ENCODE results near the gene KIAA0232.
A peak's percentile ranks its signal among the peaks of the same experiment; 100 is the strongest.

KIAA0232 gene

DNA sequence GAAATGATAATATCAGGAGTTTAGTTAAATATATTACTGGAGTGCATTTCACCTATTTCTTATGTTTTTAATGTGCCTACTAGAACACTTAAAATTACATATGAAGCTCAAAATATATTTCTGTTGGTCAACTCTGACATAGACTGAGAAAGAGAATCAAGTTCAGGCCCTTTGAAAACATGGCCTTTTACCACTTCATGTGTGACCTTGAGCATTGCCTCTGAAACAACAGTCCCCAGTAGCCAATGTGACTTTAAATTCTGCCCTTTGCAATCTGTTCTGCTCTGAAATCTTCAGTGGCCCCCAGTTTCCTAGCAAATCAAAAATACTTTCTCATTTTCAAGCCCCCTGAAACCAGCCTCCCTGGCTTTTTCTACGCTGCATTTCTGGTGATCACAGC lies 77.0 kb downstream of the KIAA0232 start:
- DNase-seq = no peak
- in situ Hi-C loops (cut with MboI; ENCODE audit: low pct_unique_long_range_greater_than_20kb, low sequenced_read_pairs) = no loop called here

DNA sequence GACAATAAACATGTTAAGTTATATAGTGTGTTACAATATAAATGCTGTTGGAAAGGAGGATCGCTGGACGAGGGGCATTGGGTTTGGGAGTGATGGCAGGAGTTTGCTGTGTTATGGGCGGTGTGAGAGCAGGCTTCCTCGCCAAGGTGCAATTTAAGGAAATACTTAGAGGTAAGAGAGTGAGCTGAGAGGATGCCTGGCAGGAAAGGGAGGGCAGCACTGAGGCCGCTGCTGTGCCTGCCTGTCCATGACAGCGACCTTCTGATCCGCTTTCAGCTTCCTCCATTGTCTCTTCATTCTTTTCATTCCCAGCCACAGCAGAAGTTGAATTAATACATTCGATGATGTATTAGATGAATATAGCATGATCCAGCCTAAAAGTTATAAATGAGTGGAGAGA lies 85.9 kb downstream of the KIAA0232 start:
- in situ Hi-C loops (cut with MboI; ENCODE audit: low pct_unique_long_range_greater_than_20kb, low sequenced_read_pairs) = no loop called here
- peak; percentile 67 for DNase-seq

DNA sequence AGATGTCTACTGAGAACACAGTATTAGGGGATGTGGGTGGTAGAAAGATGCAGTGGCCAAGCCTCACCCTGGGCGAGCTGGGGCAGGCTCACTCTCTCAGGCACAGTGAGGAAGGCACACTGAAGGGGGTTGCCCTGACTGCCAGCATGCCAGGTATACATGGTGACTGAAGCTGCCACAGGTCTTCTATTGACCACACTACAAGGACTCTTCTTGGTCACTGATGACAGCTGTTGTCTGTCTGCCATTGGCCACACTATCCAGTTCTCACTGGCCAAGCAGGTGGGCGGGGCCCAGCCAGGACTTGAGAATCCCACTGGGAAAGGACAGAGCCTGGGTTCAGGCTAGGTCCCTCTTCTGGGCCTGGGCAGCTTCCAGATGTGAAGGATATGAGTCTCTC lies 87.4 kb downstream of the KIAA0232 start:
- in situ Hi-C loops (cut with MboI; ENCODE audit: low pct_unique_long_range_greater_than_20kb, low sequenced_read_pairs) = no loop called here
- DNase-seq = no peak

DNA sequence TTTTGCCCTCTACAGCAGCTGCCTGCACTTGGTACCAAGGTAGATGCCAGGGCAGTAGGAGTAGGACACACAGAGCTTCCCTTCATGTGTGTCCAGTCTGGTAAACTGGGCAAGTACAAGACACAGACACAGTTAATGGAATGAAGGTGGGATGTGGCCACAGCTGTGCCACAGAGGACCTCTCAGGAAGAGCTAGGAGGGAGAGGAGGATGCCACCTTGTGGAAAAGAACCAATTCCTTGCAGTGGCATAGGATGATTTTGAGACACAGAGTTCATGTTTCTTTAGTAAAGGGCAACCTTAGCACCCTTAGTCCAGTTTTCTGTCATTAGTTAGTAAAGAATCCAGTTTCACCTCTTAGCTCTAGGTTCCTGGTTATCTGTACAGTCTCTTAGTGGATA lies 90.8 kb downstream of the KIAA0232 start:
- in situ Hi-C loops (cut with MboI; ENCODE audit: low pct_unique_long_range_greater_than_20kb, low sequenced_read_pairs) = no loop called here
- no peak for DNase-seq

DNA sequence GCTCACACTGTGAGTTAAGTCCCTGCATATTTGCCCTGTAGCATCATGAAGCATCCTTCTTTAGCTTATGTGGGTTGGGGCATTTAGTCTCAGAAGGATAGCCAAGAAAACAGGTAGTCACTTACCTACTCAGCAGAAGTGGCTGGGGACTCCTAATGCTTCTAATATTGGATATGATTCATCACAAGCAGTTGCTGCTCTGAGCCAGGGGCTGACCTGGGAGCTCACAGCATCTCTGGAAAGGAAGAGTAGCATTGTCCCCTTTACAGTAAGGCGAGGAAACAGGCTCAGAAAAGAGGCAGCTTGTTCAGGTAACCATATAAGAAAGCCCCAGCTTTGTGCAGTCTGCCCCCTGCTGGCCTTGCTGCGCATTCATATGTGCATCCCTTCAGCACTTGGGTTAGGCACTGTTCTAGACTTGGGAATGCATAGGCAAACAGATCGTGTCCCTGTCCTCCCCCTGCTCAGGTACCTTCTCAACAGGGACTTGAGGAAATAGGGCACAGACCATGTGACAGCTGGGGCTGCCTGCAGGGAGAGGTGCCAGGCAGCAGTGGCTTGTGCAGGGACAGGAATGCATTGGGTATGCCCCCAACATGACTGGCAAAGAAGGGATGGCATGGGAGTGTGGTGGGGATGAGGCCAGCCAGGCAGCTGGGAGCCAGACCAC lies 91.4 kb downstream of the KIAA0232 start:
- DNase-seq = peak; percentile 70

DNA sequence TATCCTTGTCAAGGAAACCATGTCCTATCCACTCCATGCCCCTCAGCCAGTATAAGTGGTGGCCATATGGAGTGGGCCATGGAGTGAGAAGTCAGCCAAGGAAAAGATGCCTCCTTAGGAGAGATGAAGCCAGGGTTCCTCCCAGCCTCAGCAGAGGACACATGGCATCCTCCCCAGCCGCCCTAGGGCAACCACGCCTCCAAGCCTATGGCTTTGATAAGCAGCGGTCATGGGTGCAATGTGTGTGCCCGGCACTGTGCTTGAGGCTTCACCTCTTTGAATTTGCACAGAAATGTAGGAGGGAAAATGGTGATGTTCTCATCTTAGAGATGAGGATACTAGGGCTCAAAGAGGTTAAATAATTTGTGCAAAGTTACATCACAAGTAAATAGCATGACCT lies 92.5 kb downstream of the KIAA0232 start:
- in situ Hi-C loops (cut with MboI; ENCODE audit: low pct_unique_long_range_greater_than_20kb, low sequenced_read_pairs) = no loop called here
- DNase-seq = no peak

More for the DNA sequence above, 91.4 kb downstream of the KIAA0232 start:
- in situ Hi-C loops (cut with MboI; ENCODE audit: low pct_unique_long_range_greater_than_20kb, low sequenced_read_pairs) = no loop called here

DNA sequence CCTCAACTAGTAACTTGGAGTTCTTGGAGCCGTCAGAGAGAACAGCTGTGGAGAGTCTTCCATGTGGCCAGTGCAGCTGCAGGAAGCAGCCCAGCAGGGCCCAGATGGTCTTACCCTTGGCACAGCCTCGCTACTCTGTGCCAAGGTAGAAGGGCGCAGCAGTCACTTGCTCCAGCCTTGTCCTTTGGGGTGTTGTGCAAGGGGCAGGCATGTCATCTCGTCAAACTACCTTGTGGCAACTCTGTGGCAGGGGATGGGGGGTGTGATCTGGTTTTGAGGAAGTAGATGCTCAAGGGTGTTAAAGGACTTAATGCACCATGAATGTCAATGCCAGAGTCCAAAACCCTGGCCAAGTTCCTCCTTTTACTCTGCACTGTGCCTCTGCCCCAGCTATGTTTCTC lies 92.9 kb downstream of the KIAA0232 start:
- in situ Hi-C loops (cut with MboI; ENCODE audit: low pct_unique_long_range_greater_than_20kb, low sequenced_read_pairs) = no loop called here
- DNase-seq = peak; percentile 93

DNA sequence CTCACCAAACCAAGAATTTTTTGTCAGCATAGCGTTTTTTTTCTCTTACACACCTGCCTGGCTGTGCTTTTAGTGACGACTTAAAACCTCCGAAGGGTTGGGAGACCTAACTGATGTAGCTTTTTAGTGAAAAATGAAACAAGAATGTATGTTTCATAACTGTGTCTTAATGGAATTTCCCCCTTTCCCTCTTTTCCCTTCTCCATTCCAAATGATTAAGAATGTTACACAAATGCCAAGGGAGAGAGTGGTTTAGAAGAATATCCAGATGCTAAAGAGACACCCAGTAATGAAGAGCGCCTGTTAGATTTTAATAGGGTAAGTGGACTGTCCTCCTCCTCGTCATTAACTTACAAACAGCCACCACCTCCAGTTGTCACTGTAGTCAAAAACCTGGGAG lies 93.9 kb downstream of the KIAA0232 start:
- DNase-seq = no peak

DNA sequence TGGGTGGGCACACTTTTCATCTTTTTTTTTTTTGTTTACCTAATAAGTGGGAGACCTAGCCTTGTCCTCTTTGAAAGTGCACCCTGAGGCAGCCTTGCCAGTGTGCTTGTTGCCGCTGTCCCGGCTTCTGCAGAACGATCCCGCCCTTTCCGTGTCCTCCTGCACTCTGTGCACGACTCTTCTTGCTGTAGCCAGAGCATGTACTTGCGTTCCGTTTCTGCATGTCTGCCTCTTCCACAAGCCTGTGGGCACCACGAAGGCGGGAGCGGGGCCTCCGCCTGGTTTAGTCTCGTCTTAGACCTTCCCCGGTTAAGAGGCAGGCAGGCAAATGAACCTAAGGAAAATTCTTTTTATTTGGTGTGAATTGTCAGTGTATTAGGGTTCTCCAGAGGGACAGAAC lies 94.5 kb downstream of the KIAA0232 start:
- no peak for DNase-seq
- in situ Hi-C loops (cut with MboI; ENCODE audit: low pct_unique_long_range_greater_than_20kb, low sequenced_read_pairs) = no loop called here

More for the DNA sequence above, 93.9 kb downstream of the KIAA0232 start:
- in situ Hi-C loops (cut with MboI; ENCODE audit: low pct_unique_long_range_greater_than_20kb, low sequenced_read_pairs) = no loop called here

DNA sequence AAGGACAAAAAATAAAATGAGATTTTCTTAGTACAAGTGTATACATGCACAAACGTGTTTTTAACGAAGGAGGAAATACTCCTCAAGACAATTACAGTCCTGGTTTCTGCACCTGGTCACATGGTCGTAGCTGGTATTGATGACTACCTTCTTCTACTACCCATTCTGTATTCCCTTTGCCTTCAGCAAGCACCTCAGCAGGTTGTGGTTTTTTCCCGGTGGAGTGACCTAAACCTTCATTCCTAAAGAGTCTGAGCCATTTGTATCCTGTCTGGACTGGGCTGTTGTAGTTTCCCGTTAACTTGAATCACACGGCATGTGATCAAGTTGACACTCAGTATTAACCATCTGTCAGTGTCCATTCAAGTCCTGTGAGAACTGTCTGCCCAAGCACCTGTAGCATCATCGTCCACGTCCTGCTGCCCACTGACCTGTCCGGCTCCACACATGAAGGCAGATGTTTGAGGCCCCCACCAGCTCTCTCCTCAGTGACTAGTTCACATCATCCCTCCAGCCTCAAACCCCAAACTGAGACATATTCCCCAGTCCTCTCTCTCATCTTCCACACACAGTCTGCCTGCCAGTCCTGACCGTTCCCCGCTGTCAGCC lies 96.0 kb downstream of the KIAA0232 start:
- in situ Hi-C loops (cut with MboI; ENCODE audit: low pct_unique_long_range_greater_than_20kb, low sequenced_read_pairs) = no loop called here
- no peak for DNase-seq

DNA sequence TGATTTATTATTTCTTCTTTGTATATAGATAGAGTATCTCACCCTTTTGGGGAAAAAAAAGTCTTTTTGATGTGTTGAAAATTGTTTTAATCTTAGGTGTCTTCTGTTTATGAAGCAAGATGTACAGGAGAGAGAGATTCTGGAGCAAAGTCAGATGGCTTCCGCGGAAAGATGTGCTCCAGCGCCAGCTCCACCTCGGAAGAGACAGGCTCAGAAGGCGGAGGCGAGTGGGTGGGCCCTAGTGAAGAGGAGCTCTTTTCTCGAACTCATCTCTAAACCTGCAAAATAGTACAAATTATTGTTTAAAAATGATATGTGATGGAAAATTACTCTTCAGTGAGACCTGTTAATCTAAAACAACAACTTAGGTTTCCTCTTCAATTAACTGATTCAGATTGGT lies 98.2 kb downstream of the KIAA0232 start:
- DNase-seq = no peak
- in situ Hi-C loops (cut with MboI; ENCODE audit: low pct_unique_long_range_greater_than_20kb, low sequenced_read_pairs) = no loop called here

DNA sequence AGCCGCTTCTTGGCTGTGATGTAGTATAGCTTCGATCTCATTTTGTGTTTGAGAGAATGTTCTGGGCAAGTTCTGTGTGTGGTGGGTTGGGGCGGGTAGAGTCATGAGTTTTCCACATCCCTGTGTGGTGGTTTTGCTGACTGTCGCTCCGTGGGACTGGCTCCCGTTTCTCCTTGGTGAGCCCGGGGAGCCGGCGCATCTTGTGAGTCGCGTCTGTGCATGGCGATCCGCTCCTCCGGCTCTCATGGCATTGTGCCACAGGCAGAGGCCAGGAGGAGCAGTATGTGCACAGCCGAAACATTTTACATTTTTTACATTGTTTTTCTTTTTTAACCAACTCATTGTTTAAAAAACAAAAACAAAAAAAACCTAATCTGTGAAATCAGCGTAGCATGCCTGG lies 99.4 kb downstream of the KIAA0232 start:
- in situ Hi-C loops (cut with MboI; ENCODE audit: low pct_unique_long_range_greater_than_20kb, low sequenced_read_pairs) = no loop called here
- no peak for DNase-seq

DNA sequence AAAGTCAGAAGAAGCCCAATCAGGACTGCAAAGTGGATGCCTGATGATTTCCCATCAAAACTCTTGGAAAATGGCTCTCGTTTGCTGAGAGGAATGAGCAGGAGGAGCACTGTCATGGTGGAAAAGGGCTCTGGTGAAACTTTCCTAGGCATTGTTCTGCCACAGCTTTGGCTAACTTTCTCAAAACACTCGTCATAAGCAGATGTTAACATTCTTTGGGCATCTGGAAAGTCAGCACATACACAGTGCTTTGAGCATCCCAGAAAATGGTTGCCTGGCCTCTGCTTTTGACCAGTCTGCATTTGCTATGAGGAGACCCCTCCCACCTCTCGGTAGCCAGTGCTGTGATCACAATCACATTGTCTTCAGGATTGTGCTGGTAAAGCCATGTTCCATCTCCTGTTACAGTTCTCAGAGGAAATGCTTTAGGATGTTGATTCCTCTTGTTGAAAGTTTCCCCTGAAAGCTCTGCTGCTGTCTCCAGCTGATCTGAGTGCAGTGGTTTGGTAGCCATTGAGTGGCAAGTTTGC lies 101.9 kb downstream of the KIAA0232 start:
- no peak for DNase-seq
- in situ Hi-C loops (cut with MboI; ENCODE audit: low pct_unique_long_range_greater_than_20kb, low sequenced_read_pairs) = no loop called here

DNA sequence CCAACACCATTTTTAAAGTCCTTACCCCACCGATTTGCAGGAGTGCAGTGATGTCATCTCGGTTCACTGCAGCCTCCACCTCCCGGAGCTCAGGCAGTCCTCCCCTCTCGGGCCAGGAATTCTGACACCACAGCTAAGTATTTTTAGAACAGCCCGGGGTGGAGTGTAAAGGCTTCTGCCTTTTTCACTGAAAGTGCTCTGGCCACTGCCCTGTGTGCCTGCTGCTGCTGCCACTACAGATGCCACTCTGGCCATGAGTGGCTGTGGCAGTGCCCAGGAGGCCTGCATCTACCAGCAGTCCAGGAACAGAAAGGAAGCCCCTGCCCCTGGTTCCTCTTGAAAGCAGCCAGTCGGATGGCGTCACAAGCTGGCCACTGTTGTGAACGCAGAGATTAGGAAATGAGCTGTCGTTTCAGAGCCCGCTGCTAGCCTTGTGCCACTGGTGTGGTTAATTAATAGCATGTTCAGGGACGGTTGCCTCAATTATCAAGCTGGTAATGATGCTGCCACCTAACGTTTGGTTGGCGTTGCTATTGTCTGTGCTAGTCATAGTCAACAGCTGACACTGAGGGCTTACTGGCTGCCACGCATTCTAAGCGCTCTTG lies 103.5 kb downstream of the KIAA0232 start:
- in situ Hi-C loops (cut with MboI; ENCODE audit: low pct_unique_long_range_greater_than_20kb, low sequenced_read_pairs) = no loop called here
- peak; percentile 70 for DNase-seq

DNA sequence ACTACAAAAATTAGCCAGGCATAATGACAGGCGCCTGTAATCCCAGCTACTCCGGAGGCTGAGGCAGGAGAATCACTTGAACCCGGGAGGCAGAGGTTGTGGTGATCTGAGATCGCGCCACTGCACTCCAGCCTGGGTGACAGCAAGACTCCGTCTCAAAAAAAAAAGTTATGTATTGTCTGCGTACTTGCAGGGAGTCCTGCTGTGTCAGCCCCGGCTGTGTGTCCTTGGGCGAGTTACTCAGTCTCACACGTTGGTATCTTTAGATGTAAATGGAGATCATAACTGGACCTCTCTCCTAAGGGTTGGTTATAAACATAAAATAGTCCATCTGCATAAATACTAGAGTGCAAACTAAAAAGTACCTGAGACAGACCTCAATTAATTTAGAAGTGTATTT lies 104.4 kb downstream of the KIAA0232 start:
- no peak for DNase-seq
- in situ Hi-C loops (cut with MboI; ENCODE audit: low pct_unique_long_range_greater_than_20kb, low sequenced_read_pairs) = no loop called here

DNA sequence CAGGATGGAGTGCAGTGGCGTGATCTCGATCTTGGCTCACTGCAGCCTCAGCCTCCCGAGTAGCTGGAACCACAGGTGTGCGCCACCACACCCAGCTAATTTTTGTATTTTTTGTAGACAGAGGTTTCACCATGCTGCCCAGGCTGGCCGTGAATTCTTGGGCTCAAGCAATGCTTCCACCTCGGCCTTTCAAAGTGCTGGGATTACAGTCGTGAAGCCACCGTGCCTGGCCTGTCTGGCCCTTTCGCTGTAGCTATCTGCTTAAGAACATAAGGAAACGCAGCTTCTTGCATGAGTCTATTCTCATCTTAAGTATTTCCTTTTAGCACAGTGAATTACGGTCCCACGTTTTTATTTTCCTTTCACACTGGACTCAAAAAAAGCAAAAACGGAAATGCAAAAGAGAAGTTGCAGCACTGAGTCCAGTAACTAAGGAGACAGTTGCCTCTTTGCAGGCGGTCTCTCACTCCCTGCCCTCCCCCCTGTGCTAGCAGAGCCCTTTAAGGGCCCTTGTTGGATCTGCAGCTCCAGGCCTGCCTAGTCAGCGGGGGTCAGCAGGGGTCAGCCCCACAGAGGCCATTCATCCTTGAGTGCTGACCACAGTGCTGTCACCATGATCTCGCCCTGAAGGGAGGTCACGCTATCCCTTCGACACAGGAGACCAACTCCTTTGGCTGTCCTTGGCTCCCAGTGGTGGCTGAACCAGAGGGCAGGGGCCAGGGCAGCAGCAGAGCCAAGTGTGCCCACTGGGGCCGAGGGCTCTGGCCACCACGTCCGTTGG lies 105.3 kb downstream of the KIAA0232 start:
- in situ Hi-C loops (cut with MboI; ENCODE audit: low pct_unique_long_range_greater_than_20kb, low sequenced_read_pairs) = no loop called here
- peak; percentile 91 for DNase-seq

DNA sequence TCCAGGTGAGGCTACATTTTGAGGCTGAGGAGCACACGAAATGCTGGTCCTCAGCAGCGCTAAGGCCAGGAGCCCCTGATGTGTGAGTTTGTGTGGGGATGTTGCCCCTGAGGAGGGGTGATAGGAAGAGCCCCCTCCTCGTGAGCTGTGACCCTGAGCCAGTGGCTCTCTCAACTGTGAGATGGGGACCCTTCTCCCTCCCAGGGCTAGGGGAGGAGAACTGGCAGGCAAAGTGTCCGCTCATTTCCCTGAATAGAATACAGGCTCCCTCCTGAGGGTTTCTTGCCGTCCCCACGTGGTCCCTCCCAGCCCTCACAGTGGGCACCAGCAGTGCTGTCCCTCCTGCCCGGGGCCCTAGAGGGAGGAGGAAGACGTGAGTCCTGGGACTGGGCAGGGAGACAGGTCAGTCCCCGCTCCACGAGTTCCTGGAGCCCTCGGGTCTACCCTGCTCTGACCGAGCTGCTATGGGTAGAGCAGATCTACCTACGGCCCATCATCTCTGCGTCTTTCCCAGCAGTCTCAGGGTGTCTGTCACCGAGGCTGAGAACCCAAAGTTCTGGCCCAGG lies 106.1 kb downstream of the KIAA0232 start:
- in situ Hi-C loops (cut with MboI; ENCODE audit: low pct_unique_long_range_greater_than_20kb, low sequenced_read_pairs) = no loop called here
- no peak for DNase-seq

DNA sequence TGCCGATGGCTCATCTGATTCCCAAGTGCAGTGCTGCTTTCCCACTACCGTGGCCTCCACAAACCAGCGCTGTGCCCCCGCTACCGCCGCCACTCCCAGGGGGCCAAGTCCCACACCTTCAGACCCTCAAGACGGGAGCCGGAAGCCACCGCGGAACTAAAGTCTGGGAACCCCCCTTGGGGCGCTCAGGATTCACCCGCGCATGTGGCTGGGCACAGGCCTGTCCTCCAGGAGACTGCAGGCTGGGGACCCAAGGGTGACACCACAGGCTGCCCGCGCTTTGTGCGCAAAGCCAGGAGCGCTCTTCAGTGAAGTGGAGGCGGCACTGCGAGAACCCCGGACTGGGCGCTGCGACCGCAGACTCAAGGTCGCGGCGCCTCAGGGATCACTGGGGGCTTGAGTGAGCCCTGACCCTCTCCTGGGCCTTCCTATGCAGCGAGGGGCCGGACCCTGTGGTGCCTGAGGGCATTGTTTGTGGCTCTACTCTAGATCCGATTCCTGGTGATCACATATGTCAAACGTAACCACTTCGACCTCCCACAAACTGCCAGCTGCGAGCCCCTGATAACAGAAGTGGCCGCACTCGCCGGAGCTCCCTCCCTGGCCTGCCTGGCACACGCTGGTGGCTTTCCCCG lies 106.7 kb downstream of the KIAA0232 start:
- in situ Hi-C loops (cut with MboI; ENCODE audit: low pct_unique_long_range_greater_than_20kb, low sequenced_read_pairs) = no loop called here

DNA sequence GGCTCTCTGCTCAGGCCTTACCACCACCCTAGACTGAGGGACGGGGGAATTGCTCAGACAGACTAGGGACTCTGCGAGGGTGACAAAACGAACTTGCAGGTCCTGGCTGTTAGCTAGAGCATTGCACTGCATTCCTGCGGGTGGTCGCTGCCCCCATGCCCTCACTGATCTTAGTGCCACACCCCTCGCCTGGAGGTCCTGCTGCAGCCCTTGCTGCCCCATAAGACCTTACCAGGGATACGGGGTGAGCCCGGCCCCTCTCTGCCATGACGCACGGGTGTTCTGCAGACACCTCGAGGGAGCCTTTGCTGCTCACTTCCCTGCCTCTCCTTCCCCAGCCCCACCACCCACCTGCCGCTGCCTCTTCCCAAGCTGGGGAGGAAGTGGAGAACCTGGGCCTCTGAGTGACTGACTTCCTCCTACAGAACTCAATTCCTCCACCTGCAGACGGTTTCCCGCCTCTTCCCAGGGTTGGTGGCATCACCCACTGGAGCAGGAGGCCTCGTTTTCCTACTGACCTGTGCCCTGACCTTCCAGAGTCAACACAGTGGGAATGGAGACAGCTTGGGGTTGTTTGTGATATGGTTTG lies 107.3 kb downstream of the KIAA0232 start:
- in situ Hi-C loops (cut with MboI; ENCODE audit: low pct_unique_long_range_greater_than_20kb, low sequenced_read_pairs) = no loop called here
- no peak for DNase-seq

More for the DNA sequence above, 106.7 kb downstream of the KIAA0232 start:
- no peak for DNase-seq

Data from KBM-7 (cell line).